Fibroblast of the aortic adventitia (primary cell): Measurements from ENCODE around the gene MRPL50. TPM values are rescaled to one million over a fixed set of nuclear protein-coding genes. Genes with fewer than 3 reads are reported as not detected.

ENCODE experiments used
- DNase-seq: peaks from one replicate; pipeline ENCODE4 v3.0.0-alpha.2; 2010; ENCODE audit warnings: low read depth
- H3K4me3 ChIP-seq: 2 replicates; pipeline ENCODE4 v1.5.1; 2011; ENCODE audit warnings: low read depth, mild to moderate bottlenecking, control low read depth, low read length, moderate library complexity
- CTCF ChIP-seq: IDR thresholded peaks from 2 replicates; pipeline ENCODE4 v1.5.1; 2011; ENCODE audit warnings: mild to moderate bottlenecking, low read length, control low read depth, inconsistent platforms; ENCODE audit not compliant: insufficient read depth
- total RNA-seq: library from RNA; depleted of rRNA; stranded (reverse); fragments of >200 nt; gene quantifications from 2 replicates; pipeline ENCODE4 v1.2.3, GENCODE V29; 2012; ENCODE audit warnings: low replicate concordance

The MRPL50 gene
- total RNA-seq, 1 donor = 14.0 TPM

- DNase-seq = no peak
- H3K4me3 ChIP-seq = no peak overlapping the region
- no peak for TF ChIP-seq CTCF
These were observed 42.4 kb upstream of the MRPL50 start for GRCh38 chr9:101440714-101441230.

GRCh38 chr9:101438523-101438922 lies 40.1 kb upstream of the MRPL50 start:
- TF ChIP-seq CTCF = no peak
- no peak for DNase-seq
- H3K4me3 ChIP-seq = no peak overlapping the region

GRCh38 chr9:101437806-101438232 lies 39.4 kb upstream of the MRPL50 start:
- no peak overlapping the region for H3K4me3 ChIP-seq
- no peak for TF ChIP-seq CTCF
- no peak for DNase-seq

GRCh38 chr9:101435601-101436079 lies 37.2 kb upstream of the MRPL50 start, which contains the start of gene ALDOB:
TSS of gene ALDOB (minus strand) at chr9:101435774. CDS start at chr9:101430887, 4,887 bp downstream.
- no peak for TF ChIP-seq CTCF
- no peak for DNase-seq

GRCh38 chr9:101434998-101435397 lies 36.6 kb upstream of the MRPL50 start:
- no peak overlapping the region for H3K4me3 ChIP-seq
- DNase-seq = no peak
- no peak for TF ChIP-seq CTCF

More at GRCh38 chr9:101435601-101436079, 37.2 kb upstream of the MRPL50 start, which contains the start of gene ALDOB:
- no peak within 1 kb of the TSS for H3K4me3 ChIP-seq

GRCh38 chr9:101433229-101433628 lies 34.8 kb upstream of the MRPL50 start:
- no peak overlapping the region for H3K4me3 ChIP-seq
- no peak for DNase-seq

More at GRCh38 chr9:101433229-101433628, 34.8 kb upstream of the MRPL50 start:
- no peak for TF ChIP-seq CTCF
